Esophagus muscularis mucosa (tissue), 4 donors: ENCODE data around the gene KIF18B. TPM values are rescaled to one million over a fixed set of nuclear protein-coding genes. Genes with fewer than 3 reads are reported as not detected.

Experiments used
- DNase-seq: peaks from one replicate; pipeline ENCODE4 v3.0.0-alpha.2; 2017; ENCODE audit errors: extremely low spot score
- H3K27ac ChIP-seq, 4 donors: fragments of 200-600 bp; sonication (generic); replicated peaks in 1 of 4; 1 replicate in 3 of 4; 2 replicates in 1 of 4; pipeline ENCODE4 v1.5.1; 2016 to 2019; ENCODE audit warnings: mild to moderate bottlenecking in 1 of 4
- H3K27me3 ChIP-seq, 4 donors: fragments of 200-600 bp; sonication (generic); one replicate each; pipeline versions ENCODE4 v1.5.1 to v1.6.0; 2016 to 2019
- H3K36me3 ChIP-seq, 4 donors: fragments of 200-600 bp; sonication (generic); one replicate each; pipeline ENCODE4 v1.5.1; 2016 to 2019
- H3K4me1 ChIP-seq, 4 donors: fragments of 200-600 bp; sonication (generic); one replicate each; pipeline ENCODE4 v1.5.1; 2016 to 2019
- H3K4me3 ChIP-seq, 4 donors: fragments of 200-600 bp; sonication (generic); 1 replicate in 2 of 4; 2 replicates in 2 of 4; pipeline ENCODE4 v1.5.1; 2016 to 2019; ENCODE audit warnings: mild to moderate bottlenecking in 4 of 4, moderate library complexity in 1 of 4
- H3K9me3 ChIP-seq, 4 donors: fragments of 200-600 bp; sonication (generic); 1 replicate in 3 of 4; 2 replicates in 1 of 4; pipeline ENCODE4 v1.5.1; 2016 to 2019
- CTCF ChIP-seq, 3 experiments: fragments of 200-600 bp in 2 of 3; fragments of 450-650 bp in 1 of 3; sonication (generic) in 2 of 3; IDR thresholded peaks; one replicate each; pipeline ENCODE4 v1.5.1; 2017 to 2019; ENCODE audit warnings: antibody characterized with exemption in 3 of 3, mild to moderate bottlenecking in 2 of 3, moderate library complexity in 1 of 3
- EP300 ChIP-seq: sonication (generic); formaldehyde crosslinking; IDR thresholded peaks from one replicate; pipeline ENCODE4 v1.6.1; 2017; ENCODE audit warnings: antibody characterized with exemption
- POLR2A ChIP-seq: fragments of 450-650 bp; IDR thresholded peaks from one replicate; pipeline ENCODE4 v1.6.1; 2017; ENCODE audit warnings: antibody characterized with exemption, moderate library complexity, mild to moderate bottlenecking, low read depth
- POLR2AphosphoS5 ChIP-seq, 2 donors: sonication (generic); formaldehyde crosslinking; IDR thresholded peaks; one replicate each; pipeline ENCODE4 v1.6.1; 2017; ENCODE audit warnings: antibody characterized with exemption in 2 of 2
- WGBS: methylation state at CpG from one replicate; pipeline ENCODE4 v1.1.5; 2018; 5-methylcytosine and 5-hydroxymethylcytosine counted together
- intact Hi-C: fragments of 100-400 bp; cut with DNase I; formaldehyde crosslinking; loops from one replicate; pipeline ENCODE4 v1.15.1; 2023
- total RNA-seq, 4 donors: library from RNA; depleted of rRNA; stranded (reverse); fragments of >200 nt; gene quantifications; one replicate each; pipeline versions ENCODE4 v1.1.0 to v1.2.1, GENCODE V29; 2016

Gene KIF18B
- total RNA-seq, 4 donors from 2014 or later: 0.17 TPM; not detected in 3

- Histone ChIP-seq H3K9me3 (no peaks in the 10 kb centered on the region), H3K4me3 (no peak overlapping the region), H3K4me1 (peaks cover 51 to 64% (median 58%) of the 10 kb centered on the region in 4 donors), H3K27me3 (no peaks in the 10 kb centered on the region), H3K36me3 (no peaks in the 10 kb centered on the region), H3K27ac (peak overlapping the region; percentile 67 to 78 (median 74))
- TF ChIP-seq POLR2AphosphoS5 (IDR thresholded peaks at IDR 0.05) (no peak), POLR2A (no peak), CTCF (IDR thresholded peaks at IDR 0.05) (no peak), EP300 (no peak)
- WGBS: 64% methylated on average over 3 of the region's 3 CpGs
- DNase-seq: no peak
- intact Hi-C loops: no loop called here
Observed at GRCh38 chr17:44977065-44977464, 29.5 kb upstream of the KIF18B start.

GRCh38 chr17:44976206-44976605 lies 28.6 kb upstream of the KIF18B start:
- no peak for DNase-seq
- peaks cover 43 to 56% (median 49%) of the 10 kb centered on the region in 4 donors for H3K4me1 ChIP-seq
- H3K27me3 ChIP-seq: no peaks in the 10 kb centered on the region
- no peak overlapping the region for H3K4me3 ChIP-seq
- intact Hi-C loops: no loop called here
- H3K27ac ChIP-seq: peak overlapping the region in 1 of 4 donors; percentile 77
- WGBS: 89% methylated on average over 5 of the region's 13 CpGs
- H3K36me3 ChIP-seq: no peaks in the 10 kb centered on the region
- no peaks in the 10 kb centered on the region for H3K9me3 ChIP-seq
- TF ChIP-seq POLR2AphosphoS5 (IDR thresholded peaks at IDR 0.05): no peak
- no peak for TF ChIP-seq POLR2A
- no peak for TF ChIP-seq EP300
- no peak for TF ChIP-seq CTCF (IDR thresholded peaks at IDR 0.05)

- no peaks in the 10 kb centered on the region for H3K9me3 ChIP-seq
- DNase-seq: no peak
- H3K27ac ChIP-seq: no peak overlapping the region
- 81% methylated on average over 6 of the region's 6 CpGs for WGBS
- H3K4me1 ChIP-seq: peaks cover 25 to 53% (median 44%) of the 10 kb centered on the region in 4 donors
- no peak overlapping the region for H3K4me3 ChIP-seq
- no peaks in the 10 kb centered on the region for H3K36me3 ChIP-seq
- H3K27me3 ChIP-seq: peaks cover 0 to 9% (median 0%) of the 10 kb centered on the region in 4 donors
- TF ChIP-seq CTCF (IDR thresholded peaks at IDR 0.05) (no peak), POLR2AphosphoS5 (IDR thresholded peaks at IDR 0.05) (no peak), POLR2A (no peak)
- intact Hi-C loops: no loop called here
Observed at GRCh38 chr17:44972953-44973352, 25.4 kb upstream of the KIF18B start.

- no peak for TF ChIP-seq POLR2AphosphoS5 (IDR thresholded peaks at IDR 0.05)
- no peak for TF ChIP-seq POLR2A
- no peak for TF ChIP-seq EP300
- no peak for TF ChIP-seq CTCF (IDR thresholded peaks at IDR 0.05)
- Histone ChIP-seq H3K36me3 (no peaks in the 10 kb centered on the region), H3K4me1 (peaks cover 23 to 53% (median 44%) of the 10 kb centered on the region in 4 donors), H3K27ac (no peak overlapping the region), H3K9me3 (no peaks in the 10 kb centered on the region), H3K27me3 (peaks cover 7 to 19% (median 8%) of the 10 kb centered on the region in 4 donors), H3K4me3 (no peak overlapping the region)
- WGBS: 84% methylated on average over 8 of the region's 8 CpGs
- intact Hi-C loops: no loop called here
- no peak for DNase-seq
Observed at GRCh38 chr17:44971776-44972483, 24.4 kb upstream of the KIF18B start.
